ENCODE measurements around the gene PTPRM.

- TF ChIP-seq USF2 (IDR thresholded peaks at IDR 0.05; ENCODE audit: low read depth, low read length) (no peak), CTCF (conservative IDR thresholded peaks at IDR 0.05; ENCODE audit: low read depth, low read length) (no peak), BHLHE40 (IDR thresholded peaks at IDR 0.05; ENCODE audit: low read depth, low read length) (no peak), SMC3 (IDR thresholded peaks at IDR 0.05; ENCODE audit: low read depth, low read length) (no peak)
These were observed 911 bp upstream of the PTPRM start for GRCh38 chr18:7566244-7566566.
